Ovary (tissue), 9 donors: ENCODE results near the gene RPTOR. TPM values are rescaled to one million over a fixed set of nuclear protein-coding genes. Genes with fewer than 3 reads are reported as not detected.

ENCODE experiments used
- DNase-seq, 5 donors: peaks; one replicate each; pipeline ENCODE4 v3.0.0-alpha.2; 2019 to 2020
- H3K27ac ChIP-seq, 2 donors: fragments of 200-600 bp; one replicate each; pipeline versions ENCODE4 v1.5.1 to v1.8.0; 2019 to 2022
- H3K27me3 ChIP-seq: fragments of 200-600 bp; one replicate; pipeline ENCODE4 v1.8.0; 2022
- H3K36me3 ChIP-seq: fragments of 200-600 bp; sonication (generic); one replicate; pipeline ENCODE4 v1.5.1; 2019
- H3K4me1 ChIP-seq: one replicate; pipeline ENCODE4 v1.8.1; 2013; ENCODE audit warnings: mild to moderate bottlenecking, moderate library complexity; ENCODE audit not compliant: insufficient read depth
- H3K4me3 ChIP-seq: fragments of 200-600 bp; sonication (generic); one replicate; pipeline ENCODE4 v1.5.1; 2017
- H3K9me3 ChIP-seq, 2 donors: fragments of 200-600 bp in 1 of 2; sonication (generic) in 1 of 2; one replicate each; pipeline versions ENCODE4 v1.5.1 to v1.8.1; 2013 to 2019; ENCODE audit warnings: mild to moderate bottlenecking in 1 of 2, moderate library complexity in 1 of 2
- CTCF ChIP-seq, 3 donors: fragments of 450-650 bp in 2 of 3; fragments of 200-600 bp in 1 of 3; IDR thresholded peaks; one replicate each; pipeline versions ENCODE4 v1.5.1 to v1.8.0; 2016 to 2022; ENCODE audit warnings: antibody characterized with exemption in 3 of 3, mild to moderate bottlenecking in 1 of 3
- EP300 ChIP-seq: sonication (generic); formaldehyde crosslinking; IDR thresholded peaks from one replicate; pipeline ENCODE4 v1.6.1; 2017; ENCODE audit warnings: antibody characterized with exemption
- POLR2A ChIP-seq: fragments of 450-650 bp; IDR thresholded peaks from one replicate; pipeline ENCODE4 v1.6.1; 2017; ENCODE audit warnings: antibody characterized with exemption, mild to moderate bottlenecking, moderate library complexity
- WGBS, 3 donors: extraction: QIAGEN DNeasy Blood & Tissue Kit in 1 of 3; methylation state at CpG; one replicate each; pipeline versions ENCODE4 v1.1.5 to v1.1.7; 2013 to 2017; 5-methylcytosine and 5-hydroxymethylcytosine counted together
- intact Hi-C, 4 donors: fragments of 100-400 bp; cut with DNase I; formaldehyde crosslinking; loops; one replicate each; pipeline versions ENCODE4 v1.11.0 to v1.15.1; 2022 to 2023
- polyA plus RNA-seq, 2 donors: library from polyadenylated mRNA; stranded (reverse); fragments of 200-250 nt in 1 of 2; fragments of 350-450 nt in 1 of 2; fragmentation: Illumina TruSeq in 1 of 2; extraction: RNeasy Lipid Tissue Mini Kit (QIAGEN cat#74804) in 1 of 2; gene quantifications; one replicate each; pipeline ENCODE4 v1.2.3, GENCODE V29; 2013 to 2014
- total RNA-seq, 7 donors: library from RNA; depleted of rRNA in 2 of 7; stranded (reverse); fragments of >200 nt in 2 of 7; fragmentation: NEBNext Ultra II Directional in 3 of 7; extraction: Animal tissue kit (Norgen Biotek cat#: 25700) in 3 of 7; gene quantifications; one replicate each; pipeline versions ENCODE4 v1.1.0 to v1.2.4, GENCODE V29; 2016 to 2023
- donor health status: DM: no; HTN: no; CAD: no; lungs with moderate emphysema.
- donor health status: DM: no; HTN: no; CAD: no.
- donor health status: Bipolar disorder and iron deficiency.
- donor health status: DM: yes; HTN: yes; CAD: no.
- donor health status: DM: no; HTN: no; CAD: no.
- donor health status: DM: yes; HTN: yes; CAD: no.

The RPTOR gene
- total and polyA plus RNA-seq, 9 donors: 11.1 to 41.9 (median 27.9) TPM

- Histone ChIP-seq H3K27me3 (no peaks in the 10 kb centered on the region), H3K9me3 (no peaks in the 10 kb centered on the region), H3K4me1 (peaks cover 10% of the 10 kb centered on the region), H3K36me3 (no peaks in the 10 kb centered on the region), H3K27ac (no peak overlapping the region), H3K4me3 (no peak overlapping the region)
- WGBS, 3 donors: 95 to 97% (median 96%) methylated on average over 10 of the region's 10 CpGs
- intact Hi-C loops: no loop called here
- no peak for TF ChIP-seq EP300
- TF ChIP-seq CTCF (IDR thresholded peaks at IDR 0.05): no peak
- TF ChIP-seq POLR2A: no peak
- no peak for DNase-seq
Observed at GRCh38 chr17:80716986-80717719, 172.5 kb downstream of the RPTOR start.

- H3K27ac ChIP-seq: no peak overlapping the region
- WGBS, 3 donors: 91 to 95% (median 93%) methylated on average over 7 of the region's 7 CpGs
- H3K4me1 ChIP-seq: peaks cover 10% of the 10 kb centered on the region
- TF ChIP-seq CTCF (IDR thresholded peaks at IDR 0.05) (no peak), EP300 (no peak), POLR2A (no peak)
- no peak for DNase-seq
- no peaks in the 10 kb centered on the region for H3K9me3 ChIP-seq
- H3K27me3 ChIP-seq: no peaks in the 10 kb centered on the region
- no peaks in the 10 kb centered on the region for H3K36me3 ChIP-seq
- intact Hi-C loops: no loop called here
- no peak overlapping the region for H3K4me3 ChIP-seq
Observed at GRCh38 chr17:80717720-80718083, 173.1 kb downstream of the RPTOR start.

- no peak overlapping the region for H3K4me3 ChIP-seq
- no peak for DNase-seq
- 95 to 97% (median 96%) methylated on average over 4 of the region's 4 CpGs for WGBS, 3 donors
- no peak for TF ChIP-seq POLR2A
- no peak for TF ChIP-seq EP300
- no peak for TF ChIP-seq CTCF (IDR thresholded peaks at IDR 0.05)
- no peaks in the 10 kb centered on the region for H3K27me3 ChIP-seq
- H3K27ac ChIP-seq: no peak overlapping the region
- H3K4me1 ChIP-seq: peaks cover 10% of the 10 kb centered on the region
- H3K9me3 ChIP-seq: no peaks in the 10 kb centered on the region
- intact Hi-C loops: no loop called here
- no peaks in the 10 kb centered on the region for H3K36me3 ChIP-seq
Observed at GRCh38 chr17:80718428-80718827, 173.8 kb downstream of the RPTOR start.

- 88 to 95% (median 91%) methylated on average over 9 of the region's 9 CpGs for WGBS, 3 donors
Observed at GRCh38 chr17:80719449-80719848, 174.8 kb downstream of the RPTOR start.

More at GRCh38 chr17:80719449-80719848, 174.8 kb downstream of the RPTOR start:
- no peak for DNase-seq
- H3K27me3 ChIP-seq: no peaks in the 10 kb centered on the region
- no peak overlapping the region for H3K27ac ChIP-seq
- intact Hi-C loops: no loop called here
- no peak overlapping the region for H3K4me3 ChIP-seq
- H3K36me3 ChIP-seq: no peaks in the 10 kb centered on the region
- H3K9me3 ChIP-seq: no peaks in the 10 kb centered on the region
- peaks cover 10% of the 10 kb centered on the region for H3K4me1 ChIP-seq
- TF ChIP-seq EP300 (no peak), CTCF (IDR thresholded peaks at IDR 0.05) (no peak), POLR2A (no peak)
